Mammary microvascular endothelial cell (primary cell): ENCODE data around the gene SPATA1. TPM values are rescaled to one million over a fixed set of nuclear protein-coding genes. Genes with fewer than 3 reads are reported as not detected.

Source experiments
- total RNA-seq: library from RNA; depleted of rRNA; stranded (reverse); fragments of >200 nt; gene quantifications from 2 replicates; pipeline ENCODE4 v1.2.3, GENCODE V29; 2015

Gene SPATA1
- 0.25 TPM in 1 of 2 replicates, not detected in the other for total RNA-seq

DNA sequence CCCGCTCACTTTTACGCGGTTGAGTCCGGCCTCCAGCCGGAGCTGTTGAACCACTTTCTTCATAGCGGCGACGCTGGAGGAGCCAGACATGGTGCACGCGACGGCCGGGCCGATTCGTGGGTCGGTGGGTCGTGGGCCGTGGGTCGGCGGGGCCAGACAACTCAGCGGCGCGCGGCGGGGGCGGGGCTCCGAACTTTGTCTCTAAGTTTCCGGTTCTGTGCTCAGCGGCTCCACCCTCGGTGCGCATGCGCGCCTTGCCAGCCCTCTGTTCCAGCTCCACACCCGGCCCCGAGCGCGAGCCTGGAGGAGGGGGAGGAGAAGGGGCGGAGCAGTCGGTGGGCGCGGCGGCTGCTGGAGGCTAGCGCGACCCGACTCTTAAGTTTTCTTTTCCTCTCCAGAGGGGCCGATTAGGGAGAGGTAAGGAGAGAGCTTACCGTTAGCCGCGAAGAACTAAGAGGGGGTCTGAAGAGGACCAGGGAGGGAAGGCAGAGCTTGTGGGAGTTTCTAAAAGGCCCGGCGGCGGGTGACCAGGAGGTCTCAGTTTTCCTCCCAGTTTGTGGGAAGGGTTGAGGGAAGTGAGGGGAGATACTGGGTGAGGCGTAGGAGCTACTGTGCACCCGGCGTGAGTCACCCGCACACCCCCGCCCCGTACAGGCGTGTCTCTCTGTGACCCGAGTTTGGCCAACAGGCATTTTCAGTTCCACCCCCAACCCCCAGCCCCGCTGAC, at the start of gene SPATA1, which contains the start of gene GNG5:
Gene SPATA1, plus strand, starts transcription at position 385 of the 727 bp plus-strand sequence. CDS start 9,974 bp downstream, outside the sequence.
Gene GNG5, minus strand, starts transcription at position 580 of the 727 bp plus-strand sequence. Its CDS starts 490 bp downstream, at position 90.

DNA sequence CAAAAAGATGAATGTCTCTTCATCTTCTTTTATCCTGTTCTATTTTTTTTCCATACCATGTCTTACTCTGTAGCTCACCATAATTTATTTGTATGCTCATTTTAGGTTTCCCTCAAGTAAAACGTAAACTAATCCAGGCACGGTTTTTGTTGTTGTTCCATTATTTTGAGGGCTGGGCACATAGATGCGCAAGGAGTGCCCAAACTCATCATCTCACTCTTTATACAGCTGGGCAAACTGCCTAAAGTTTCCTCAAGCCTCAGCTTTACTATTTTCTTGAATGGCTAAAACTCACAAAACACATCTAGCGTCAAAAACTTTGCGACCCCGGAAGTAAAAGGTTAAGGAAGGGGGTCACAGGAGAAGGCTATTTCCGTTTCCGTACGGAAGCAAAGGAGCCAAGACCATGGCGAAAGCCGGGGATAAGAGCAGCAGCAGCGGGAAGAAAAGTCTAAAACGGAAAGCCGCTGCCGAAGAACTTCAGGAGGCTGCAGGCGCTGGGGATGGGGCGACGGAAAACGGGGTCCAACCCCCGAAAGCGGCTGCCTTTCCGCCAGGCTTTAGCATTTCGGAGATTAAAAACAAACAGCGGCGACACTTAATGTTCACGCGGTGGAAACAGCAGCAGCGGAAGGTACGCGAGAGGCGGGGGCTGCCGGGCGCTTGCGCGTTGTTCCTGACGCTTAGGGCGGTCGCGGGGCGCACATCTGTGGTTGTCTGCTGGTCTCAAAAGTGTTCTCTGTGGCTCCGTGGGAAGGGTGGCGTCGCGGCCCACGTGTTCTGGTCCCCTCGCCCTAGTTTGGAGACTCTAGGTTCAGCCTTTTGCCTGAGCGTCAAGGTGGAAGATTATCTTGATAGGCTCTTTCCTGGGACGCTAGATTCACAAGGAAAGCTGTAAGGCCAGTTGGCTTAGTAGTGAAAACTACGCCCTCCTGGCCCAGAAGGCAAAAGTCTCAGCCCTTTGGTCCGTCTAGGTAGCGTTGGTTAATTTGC, 27.0 kb upstream of the SPATA1 start, which contains the start of gene RPF1:
Gene RPF1, plus strand, starts transcription at position 391 of the 993 bp plus-strand sequence. Its CDS starts 16 bp downstream, at position 407.

DNA sequence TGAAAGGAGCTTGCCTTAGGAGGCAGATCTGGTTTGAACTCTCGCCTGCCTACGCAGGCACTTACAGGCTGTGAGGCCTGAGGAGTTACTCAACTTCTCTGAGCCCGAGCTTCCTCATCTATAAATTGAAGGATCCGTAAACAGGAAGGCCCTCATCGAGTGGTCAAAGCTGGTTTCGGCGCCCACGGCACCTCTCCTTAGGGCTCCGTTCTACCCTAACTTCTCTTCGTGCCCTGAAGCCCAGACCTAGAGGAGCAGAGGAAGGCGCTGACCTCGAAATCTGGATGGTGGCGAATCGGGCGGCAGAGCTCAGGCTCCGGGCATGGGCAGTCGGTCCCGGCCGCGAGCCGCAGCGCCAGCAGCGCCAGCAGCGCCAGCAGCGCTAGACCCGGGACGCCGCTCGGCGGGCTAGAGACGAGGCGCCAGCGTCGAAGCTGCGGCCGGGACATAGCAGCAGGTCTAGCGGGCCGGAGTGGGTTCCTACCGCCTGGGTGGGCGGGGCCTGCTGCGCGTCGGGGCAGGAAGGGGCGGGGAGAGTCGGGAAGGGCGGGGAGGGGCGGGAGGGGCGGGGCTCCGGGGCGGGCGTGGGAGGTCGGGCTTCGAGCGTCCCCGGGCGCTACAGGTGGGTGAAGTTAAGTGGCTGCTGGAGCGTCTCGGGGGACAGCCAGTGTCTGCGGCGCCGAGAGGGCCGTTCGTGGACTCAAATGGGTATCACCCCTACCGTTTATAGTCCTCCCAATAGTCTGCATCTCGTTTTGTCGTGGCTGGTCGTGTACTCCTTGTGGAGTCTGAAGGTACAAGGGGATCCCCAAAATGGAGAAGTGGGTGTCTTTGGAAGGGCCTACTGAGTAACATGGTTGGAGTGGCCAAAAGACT, 68.0 kb downstream of the SPATA1 start, which contains the start of gene CTBS:
Gene CTBS, minus strand, starts transcription at position 474 of the 876 bp plus-strand sequence. Its CDS starts 25 bp downstream, at position 449.

Other genes with a start within 250 kb of the SPATA1 start
- gene SAMD13, start 204.7 kb upstream of the SPATA1 start, total RNA-seq = 2.7 and 2.9 TPM in 2 replicates
- not detected in 2 replicates for gene DNASE2B, start 107.9 kb upstream of the SPATA1 start, total RNA-seq
- 53.1 and 54.8 TPM in 2 replicates for gene RPF1, start 27.1 kb upstream of the SPATA1 start, total RNA-seq
- 123 and 131 TPM in 2 replicates for gene GNG5, start 195 bp downstream of the SPATA1 start, total RNA-seq
- gene CTBS, start 68.1 kb downstream of the SPATA1 start, total RNA-seq = 6.9 and 10.8 TPM in 2 replicates
- gene SSX2IP, start 184.1 kb downstream of the SPATA1 start, total RNA-seq = 3.0 and 3.1 TPM in 2 replicates